Skeletal muscle satellite cell (primary cell): ENCODE measurements around the gene CDK14.

Source experiments
- H3K27me3 ChIP-seq: 2 replicates; pipeline ENCODE4 v1.7.0; 2013; ENCODE audit warnings: low read length; ENCODE audit not compliant: control insufficient read depth, insufficient read depth
- H3K36me3 ChIP-seq: 2 replicates; pipeline ENCODE4 v1.7.0; 2013; ENCODE audit warnings: mild to moderate bottlenecking, control low read depth, low read length; ENCODE audit not compliant: insufficient read depth
- H3K4me1 ChIP-seq: 2 replicates; pipeline ENCODE4 v1.7.0; 2013; ENCODE audit warnings: low read length; ENCODE audit not compliant: control insufficient read depth, insufficient read depth
- H3K4me2 ChIP-seq: 2 replicates; pipeline ENCODE4 v1.7.0; 2013; ENCODE audit warnings: mild to moderate bottlenecking, low read length
- H3K4me3 ChIP-seq: 2 replicates; pipeline ENCODE4 v1.7.0; 2013; ENCODE audit warnings: low read length
- H3K9ac ChIP-seq: 2 replicates; pipeline ENCODE4 v1.7.0; 2013; ENCODE audit warnings: mild to moderate bottlenecking, low read depth, low read length, moderate library complexity
- H3K9me3 ChIP-seq: replicated peaks from 2 replicates; pipeline ENCODE4 v1.7.0; 2013; ENCODE audit warnings: mild to moderate bottlenecking, control low read depth, low read length

Gene CDK14

DNA sequence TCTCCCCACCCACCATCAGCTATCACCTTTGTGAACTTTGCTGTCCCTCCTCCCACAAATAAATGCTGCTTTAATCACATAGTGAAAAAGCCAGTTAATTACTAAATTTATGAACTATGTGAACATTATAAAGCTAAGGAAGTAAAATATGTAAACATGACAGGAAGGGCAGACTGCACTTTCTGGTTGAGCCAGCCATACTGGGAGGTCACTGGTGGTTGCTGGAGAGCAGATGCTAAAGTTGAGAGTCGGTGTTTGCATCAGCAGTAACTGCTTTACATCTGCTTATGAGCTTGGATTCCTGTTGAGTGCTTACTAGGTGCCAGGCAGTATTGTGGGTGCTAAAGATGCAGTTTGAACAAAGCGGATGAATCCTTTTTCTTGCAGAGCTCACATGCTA lies 458.3 kb downstream of the CDK14 start:
- Histone ChIP-seq H3K27me3 (no peaks in the 10 kb centered on the region), H3K9me3 (no peaks in the 10 kb centered on the region), H3K4me1 (no peaks in the 10 kb centered on the region), H3K4me3 (no peak overlapping the region), H3K4me2 (no peak overlapping the region), H3K9ac (no peak overlapping the region), H3K36me3 (no peaks in the 10 kb centered on the region)

DNA sequence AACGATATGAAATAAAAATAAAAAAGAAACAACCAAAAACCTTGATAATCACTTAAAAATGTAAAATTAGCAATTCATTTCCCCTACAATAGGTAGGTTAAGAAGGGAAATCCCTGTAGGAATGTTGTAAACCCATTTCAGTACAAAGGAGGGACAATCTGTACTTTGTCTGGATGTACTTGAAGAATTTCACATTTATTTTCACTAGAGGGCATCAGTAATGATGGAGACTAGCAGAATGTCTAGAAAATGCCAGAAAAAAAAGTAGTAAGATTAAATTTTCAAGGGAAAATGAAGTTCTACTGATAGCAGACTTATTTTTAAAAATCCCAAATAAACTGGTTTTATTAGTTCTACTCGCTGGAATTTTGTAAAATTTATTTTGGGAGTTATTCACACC lies 459.1 kb downstream of the CDK14 start:
- H3K4me1 ChIP-seq: no peaks in the 10 kb centered on the region
- no peak overlapping the region for H3K4me2 ChIP-seq
- no peaks in the 10 kb centered on the region for H3K27me3 ChIP-seq
- no peak overlapping the region for H3K4me3 ChIP-seq
- H3K9ac ChIP-seq: no peak overlapping the region
- no peaks in the 10 kb centered on the region for H3K36me3 ChIP-seq
- H3K9me3 ChIP-seq: no peaks in the 10 kb centered on the region

DNA sequence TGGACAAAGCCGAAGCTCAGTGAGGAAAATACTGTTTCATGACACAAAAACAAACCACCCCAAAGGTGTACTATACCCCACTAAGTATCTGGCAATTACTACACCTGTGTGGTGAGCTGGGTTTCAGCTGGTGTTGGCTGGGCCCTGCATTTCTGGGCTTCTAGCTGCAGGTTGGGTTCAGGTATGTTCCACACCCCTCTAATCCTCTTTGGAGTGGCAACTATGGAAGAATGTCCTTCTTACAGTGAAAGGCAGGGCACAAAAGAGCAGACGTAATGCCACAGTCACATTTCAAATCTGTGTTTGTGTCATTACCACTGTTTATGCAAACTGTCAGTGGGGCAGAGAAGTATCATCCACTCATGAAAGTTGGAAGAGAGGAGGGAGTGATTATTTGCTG lies 466.6 kb downstream of the CDK14 start:
- no peaks in the 10 kb centered on the region for H3K27me3 ChIP-seq
- H3K9me3 ChIP-seq: no peaks in the 10 kb centered on the region
- no peak overlapping the region for H3K9ac ChIP-seq
- no peak overlapping the region for H3K4me2 ChIP-seq
- no peaks in the 10 kb centered on the region for H3K36me3 ChIP-seq
- H3K4me1 ChIP-seq: peaks cover 7% of the 10 kb centered on the region
- no peak overlapping the region for H3K4me3 ChIP-seq

- Histone ChIP-seq H3K4me3 (no peak overlapping the region), H3K36me3 (no peaks in the 10 kb centered on the region), H3K9ac (no peak overlapping the region), H3K4me1 (peaks cover 7% of the 10 kb centered on the region), H3K4me2 (no peak overlapping the region), H3K9me3 (no peaks in the 10 kb centered on the region), H3K27me3 (no peaks in the 10 kb centered on the region)
These were observed 467.9 kb downstream of the CDK14 start for GRCh38 chr7:91064052-91064451.

DNA sequence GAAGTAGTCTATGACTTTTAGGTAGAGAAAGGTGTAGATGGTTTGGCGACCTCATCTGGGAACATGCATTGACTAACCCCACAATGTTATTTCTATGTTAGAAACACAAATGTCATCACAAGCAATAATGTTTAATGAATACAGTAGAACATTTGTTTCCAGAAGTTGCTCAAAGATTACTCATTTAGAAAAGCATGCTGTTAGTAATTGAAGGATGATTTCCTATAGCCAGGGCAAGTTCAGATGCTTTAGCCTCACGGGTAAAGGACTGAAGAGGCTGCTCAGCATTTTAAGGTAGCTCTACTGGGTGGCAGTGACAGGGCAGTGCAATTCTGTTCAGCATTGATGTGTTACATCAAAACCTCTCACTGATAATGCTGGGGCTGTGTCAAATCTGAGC lies 468.8 kb downstream of the CDK14 start:
- no peak overlapping the region for H3K9ac ChIP-seq
- H3K4me2 ChIP-seq: no peak overlapping the region
- no peaks in the 10 kb centered on the region for H3K27me3 ChIP-seq
- no peaks in the 10 kb centered on the region for H3K9me3 ChIP-seq
- no peak overlapping the region for H3K4me3 ChIP-seq
- H3K4me1 ChIP-seq: peaks cover 7% of the 10 kb centered on the region
- no peaks in the 10 kb centered on the region for H3K36me3 ChIP-seq

DNA sequence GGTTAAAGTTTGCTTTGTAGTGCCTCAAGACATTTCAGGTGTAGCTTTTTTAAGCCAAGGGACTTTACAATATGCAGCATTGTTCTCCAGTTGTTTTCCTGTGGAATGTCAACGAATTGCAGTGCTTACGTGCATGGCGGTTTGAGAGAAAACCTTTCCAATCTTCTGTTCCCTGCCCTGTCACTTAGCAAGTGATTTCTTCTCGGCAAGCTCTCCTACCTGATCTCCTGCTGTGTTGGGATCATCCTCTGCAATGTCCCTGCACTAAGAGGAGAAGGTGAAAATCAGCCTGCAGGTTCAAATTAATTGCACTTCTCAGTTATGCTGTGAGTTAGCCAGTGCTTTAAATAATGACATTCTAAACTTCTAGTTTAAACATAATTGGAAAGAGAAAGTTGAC lies 470.5 kb downstream of the CDK14 start:
- Histone ChIP-seq H3K4me3 (no peak overlapping the region), H3K9me3 (no peaks in the 10 kb centered on the region), H3K36me3 (no peaks in the 10 kb centered on the region), H3K4me1 (peaks cover 7% of the 10 kb centered on the region), H3K9ac (no peak overlapping the region), H3K4me2 (no peak overlapping the region), H3K27me3 (no peaks in the 10 kb centered on the region)

DNA sequence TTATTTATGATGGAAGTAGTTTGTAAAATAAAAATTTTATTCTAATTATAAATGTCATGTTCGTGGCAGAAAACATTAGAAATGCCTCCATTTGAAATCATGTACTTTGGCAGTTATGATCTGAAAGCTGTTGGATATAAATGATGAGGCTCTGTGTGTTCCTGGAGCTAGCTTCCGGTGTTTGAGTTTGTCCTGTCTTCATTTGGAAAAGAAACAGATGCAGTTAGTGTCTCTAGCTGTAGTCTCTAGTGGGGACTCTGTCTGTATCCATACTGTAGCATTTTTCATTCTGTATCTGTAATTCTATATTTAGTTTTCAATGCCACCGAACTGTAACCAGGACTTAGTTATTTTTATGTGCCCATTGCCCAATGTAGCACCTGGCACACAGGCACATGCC lies 471.1 kb downstream of the CDK14 start:
- Histone ChIP-seq H3K4me2 (no peak overlapping the region), H3K27me3 (no peaks in the 10 kb centered on the region), H3K9ac (no peak overlapping the region), H3K4me1 (peaks cover 7% of the 10 kb centered on the region), H3K36me3 (no peaks in the 10 kb centered on the region), H3K4me3 (no peak overlapping the region), H3K9me3 (no peaks in the 10 kb centered on the region)

GRCh38 chr7:91068136-91068795 lies 472.1 kb downstream of the CDK14 start:
- peaks cover 7% of the 10 kb centered on the region for H3K4me1 ChIP-seq
- H3K4me3 ChIP-seq: no peak overlapping the region
- H3K9me3 ChIP-seq: no peaks in the 10 kb centered on the region
- H3K36me3 ChIP-seq: no peaks in the 10 kb centered on the region
- H3K4me2 ChIP-seq: no peak overlapping the region
- no peak overlapping the region for H3K9ac ChIP-seq
- no peaks in the 10 kb centered on the region for H3K27me3 ChIP-seq

- Histone ChIP-seq H3K36me3 (no peaks in the 10 kb centered on the region), H3K4me1 (peaks cover 7% of the 10 kb centered on the region), H3K9ac (no peak overlapping the region), H3K27me3 (no peaks in the 10 kb centered on the region), H3K4me3 (no peak overlapping the region), H3K9me3 (no peaks in the 10 kb centered on the region), H3K4me2 (no peak overlapping the region)
These were observed 473.0 kb downstream of the CDK14 start for GRCh38 chr7:91069146-91069545.

DNA sequence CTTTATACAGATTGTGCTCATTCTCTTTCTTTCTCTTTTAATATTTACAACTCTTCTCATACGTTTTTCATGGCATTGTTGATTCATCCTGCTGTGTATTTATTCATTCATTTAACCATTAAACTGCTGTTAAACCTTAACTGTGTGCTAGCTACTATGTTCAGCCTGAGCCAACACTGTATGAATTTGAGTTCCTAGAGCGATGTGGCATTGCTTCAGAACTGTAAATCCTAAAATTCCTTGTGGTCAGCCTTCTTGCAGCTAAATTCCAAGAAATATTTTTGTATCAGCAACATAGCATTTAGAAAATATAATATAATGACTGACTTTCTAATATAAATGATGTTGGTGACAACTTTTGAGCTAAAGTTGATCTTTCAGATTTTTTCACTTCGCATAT lies 483.4 kb downstream of the CDK14 start:
- Histone ChIP-seq H3K36me3 (no peaks in the 10 kb centered on the region), H3K9ac (no peak overlapping the region), H3K27me3 (no peaks in the 10 kb centered on the region), H3K4me1 (peaks cover 45% of the 10 kb centered on the region), H3K4me2 (no peak overlapping the region), H3K9me3 (no peaks in the 10 kb centered on the region), H3K4me3 (no peak overlapping the region)

GRCh38 chr7:91080351-91080750 lies 484.2 kb downstream of the CDK14 start:
- Histone ChIP-seq H3K27me3 (no peaks in the 10 kb centered on the region), H3K4me3 (no peak overlapping the region), H3K4me1 (peaks cover 45% of the 10 kb centered on the region), H3K36me3 (no peaks in the 10 kb centered on the region), H3K9me3 (no peaks in the 10 kb centered on the region), H3K4me2 (no peak overlapping the region), H3K9ac (no peak overlapping the region)

DNA sequence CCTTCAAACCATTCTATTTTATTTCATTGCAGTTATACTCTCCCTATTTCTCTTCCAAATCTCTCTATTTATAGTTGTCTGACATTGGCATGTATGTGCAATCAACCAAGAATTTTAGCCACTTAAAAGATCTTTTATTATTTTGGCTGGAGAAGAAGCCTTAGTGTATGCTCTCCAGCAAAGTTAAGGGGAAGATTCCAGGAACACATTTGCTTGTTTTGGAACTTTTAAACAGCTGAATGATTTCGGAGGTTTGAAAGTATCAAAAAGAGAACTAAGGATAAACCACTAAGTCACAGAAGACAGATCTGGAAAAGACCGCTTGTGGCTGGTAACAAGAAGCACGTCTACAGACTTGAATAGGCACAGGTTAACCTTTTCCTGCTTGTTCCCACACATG lies 485.9 kb downstream of the CDK14 start:
- no peaks in the 10 kb centered on the region for H3K27me3 ChIP-seq
- peak overlapping the region; percentile 48 for H3K9ac ChIP-seq
- peak overlapping the region; percentile 50 for H3K4me3 ChIP-seq
- peaks cover 45% of the 10 kb centered on the region for H3K4me1 ChIP-seq
- no peaks in the 10 kb centered on the region for H3K36me3 ChIP-seq
- no peaks in the 10 kb centered on the region for H3K9me3 ChIP-seq
- peak overlapping the region; percentile 69 for H3K4me2 ChIP-seq
